HG03066 (cell line): ENCODE results near the gene EMC6.
"Not testable (repeated sequence)": the region's sequence is repeated elsewhere in the genome, so short reads cannot be mapped to it uniquely, and the experiment has no call there.

Source experiments
- ATAC-seq: cut with Tn5 transposase; IDR thresholded peaks from one replicate; pipeline ENCODE4 v1.9.1; 2021; ENCODE audit warnings: low read depth; ENCODE audit not compliant: unreplicated experiment

Gene EMC6

GRCh38 chr17:3679531-3680126 lies 11.0 kb downstream of the EMC6 start:
- no peak for ATAC-seq

- ATAC-seq = no peak
Observed at GRCh38 chr17:3681057-3681456, 12.4 kb downstream of the EMC6 start.

DNA sequence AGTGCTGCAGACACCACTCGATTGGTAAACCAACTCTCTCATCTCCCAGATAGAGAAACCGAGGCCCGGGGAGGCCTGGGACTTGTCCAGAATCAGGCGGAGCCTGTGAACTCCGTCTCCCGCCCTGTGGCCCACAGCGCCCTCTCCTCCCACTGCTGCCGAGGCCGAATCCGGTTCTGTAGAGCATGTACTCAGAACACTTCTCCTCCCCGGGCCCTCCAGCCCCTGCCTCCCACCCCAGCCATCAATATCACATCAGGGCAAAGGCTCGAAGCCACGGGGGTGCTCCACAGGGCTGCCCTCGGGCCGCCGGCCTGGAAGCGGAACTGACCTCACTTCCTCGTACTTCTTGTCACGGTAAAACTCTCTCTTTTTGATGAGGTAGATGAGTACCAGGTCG lies 13.0 kb downstream of the EMC6 start:
- no peak for ATAC-seq

DNA sequence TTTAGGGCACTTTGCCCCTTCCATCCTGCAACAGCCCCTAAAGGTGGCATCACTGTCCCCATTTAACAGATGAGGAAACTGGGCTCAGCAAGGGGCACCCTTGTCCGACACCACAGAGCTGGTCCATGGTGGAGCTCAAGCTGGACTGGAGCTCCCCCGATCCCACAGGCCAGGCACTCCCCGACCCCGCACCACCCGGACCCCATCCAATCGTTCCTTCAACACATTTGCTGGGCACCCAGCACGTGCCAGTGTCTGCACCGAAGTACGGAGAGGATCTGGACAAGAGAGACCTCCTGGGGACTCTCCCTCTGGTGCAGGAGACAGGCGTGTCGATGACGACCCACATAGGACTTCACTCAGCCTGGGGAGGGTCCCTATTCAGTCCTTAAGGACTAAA lies 13.4 kb downstream of the EMC6 start:
- no peak for ATAC-seq

GRCh38 chr17:3683054-3683511 lies 14.5 kb downstream of the EMC6 start:
- no peak for ATAC-seq

DNA sequence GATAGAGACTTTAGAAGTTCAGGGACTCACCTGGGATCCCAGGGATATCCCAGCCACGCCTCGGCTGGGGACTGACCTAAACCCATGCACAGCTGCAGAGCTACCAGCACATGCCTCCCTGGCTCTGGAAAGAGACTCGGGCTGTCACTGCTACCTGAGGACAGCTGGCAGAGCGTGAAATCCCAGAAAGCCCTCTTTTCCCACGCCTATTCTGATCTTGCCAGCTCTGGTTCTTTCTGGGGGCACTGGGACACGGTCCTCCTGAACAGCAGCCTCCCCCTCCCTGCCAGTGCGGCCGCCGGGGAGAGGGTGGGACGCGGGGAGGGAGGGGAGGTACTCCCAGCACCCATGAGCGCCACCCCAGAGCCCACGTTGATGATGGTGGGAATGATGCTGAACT lies 16.6 kb downstream of the EMC6 start:
- ATAC-seq = no peak

GRCh38 chr17:3688027-3688553 lies 19.5 kb downstream of the EMC6 start:
- no peak for ATAC-seq

DNA sequence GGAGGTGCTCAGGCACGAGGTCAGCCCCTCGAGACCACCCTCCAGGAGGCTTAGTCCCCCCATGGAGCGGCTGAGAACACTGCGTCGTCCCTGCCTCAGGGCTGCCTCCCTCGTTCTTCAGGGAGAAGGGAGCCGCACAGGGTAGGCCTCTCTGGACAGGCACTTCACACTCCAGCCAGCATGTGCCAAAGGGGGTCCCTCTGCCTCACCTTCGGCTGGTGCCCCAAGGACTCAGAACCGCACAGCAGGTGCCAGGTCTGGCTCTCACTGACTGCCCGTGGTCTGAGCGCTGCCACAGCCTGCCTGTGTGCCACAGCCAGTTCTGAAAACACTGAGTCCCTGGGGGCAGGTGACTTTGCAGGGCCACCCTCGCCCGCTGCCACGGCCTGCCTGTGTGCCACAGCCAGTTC lies 20.2 kb downstream of the EMC6 start:
- ATAC-seq = no peak

- ATAC-seq = no peak
Observed at GRCh38 chr17:3689262-3690093, 20.9 kb downstream of the EMC6 start.

GRCh38 chr17:3690094-3690715 lies 21.6 kb downstream of the EMC6 start:
- ATAC-seq = no peak

GRCh38 chr17:3691617-3692067 lies 23.0 kb downstream of the EMC6 start:
- no peak for ATAC-seq

GRCh38 chr17:3692346-3692745 lies 23.7 kb downstream of the EMC6 start:
- ATAC-seq = no peak

GRCh38 chr17:3693141-3693540 lies 24.5 kb downstream of the EMC6 start:
- no peak for ATAC-seq

DNA sequence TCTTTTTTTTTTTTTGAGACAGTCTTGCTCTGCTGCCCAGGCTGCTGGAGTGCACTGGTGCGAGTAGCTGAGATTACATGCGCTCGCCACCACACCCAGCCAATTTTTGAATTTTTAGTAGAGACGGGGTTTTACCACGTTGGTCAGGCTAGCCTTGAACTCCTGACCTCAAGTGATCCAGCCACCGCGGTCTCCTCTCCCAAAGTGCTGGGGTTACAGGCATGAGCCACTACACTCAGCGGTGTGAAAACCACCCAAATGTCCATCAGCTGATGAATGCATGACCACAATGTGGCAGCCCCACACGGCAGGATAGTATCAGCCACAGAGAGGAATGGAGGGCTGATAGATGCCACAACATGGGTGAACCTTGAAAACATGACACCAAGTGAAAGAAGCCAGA lies 25.2 kb downstream of the EMC6 start:
- ATAC-seq = no peak

GRCh38 chr17:3695129-3695722 lies 26.6 kb downstream of the EMC6 start:
- ATAC-seq = no peak

GRCh38 chr17:3695723-3696411 lies 27.3 kb downstream of the EMC6 start, which contains the start of gene P2RX5:
Gene P2RX5 (minus strand): TSS chr17:3696155. CDS start chr17:3696005, 150 bp downstream.
- no peak for ATAC-seq

- ATAC-seq = no peak
Observed at GRCh38 chr17:3697103-3697476, 28.5 kb downstream of the EMC6 start.

GRCh38 chr17:3698139-3698538 lies 29.5 kb downstream of the EMC6 start:
- no peak for ATAC-seq

- ATAC-seq = no peak
Observed at GRCh38 chr17:3699951-3700350, 31.3 kb downstream of the EMC6 start.

- not testable (repeated sequence) for ATAC-seq
Observed at GRCh38 chr17:3702041-3702539, 33.5 kb downstream of the EMC6 start.
